NCI-H2227 (cell line): ENCODE results near the gene FBXL19.

Source experiments
- DNase-seq: peaks from one replicate; lab custom pipeline; 2025; ENCODE audit not compliant: unreplicated experiment; lab: John Stamatoyannopoulos, UW

FBXL19 gene

GRCh38 chr16:30963925-30964511 lies 40.6 kb downstream of the FBXL19 start:
- no peak for DNase-seq

- no peak for DNase-seq
These were observed 41.3 kb downstream of the FBXL19 start for GRCh38 chr16:30964574-30965226.

GRCh38 chr16:30965436-30965835 lies 42.1 kb downstream of the FBXL19 start:
- DNase-seq: no peak

GRCh38 chr16:30966033-30966619 lies 42.8 kb downstream of the FBXL19 start:
- no peak for DNase-seq

GRCh38 chr16:30967795-30968194 lies 44.4 kb downstream of the FBXL19 start:
- no peak for DNase-seq

GRCh38 chr16:30969246-30969842 lies 46.0 kb downstream of the FBXL19 start:
- no peak for DNase-seq

GRCh38 chr16:30971298-30971697 lies 47.9 kb downstream of the FBXL19 start:
- no peak for DNase-seq

GRCh38 chr16:30972872-30973271 lies 49.5 kb downstream of the FBXL19 start:
- no peak for DNase-seq

- no peak for DNase-seq
These were observed 51.0 kb downstream of the FBXL19 start for GRCh38 chr16:30974348-30974747.

GRCh38 chr16:30976486-30976885 lies 53.1 kb downstream of the FBXL19 start:
- no peak for DNase-seq

GRCh38 chr16:30977502-30977901 lies 54.1 kb downstream of the FBXL19 start:
- DNase-seq: no peak

GRCh38 chr16:30979170-30980022 lies 56.0 kb downstream of the FBXL19 start:
- DNase-seq: no peak

GRCh38 chr16:30980023-30980371 lies 56.6 kb downstream of the FBXL19 start:
- no peak for DNase-seq

- no peak for DNase-seq
These were observed 57.1 kb downstream of the FBXL19 start for GRCh38 chr16:30980434-30980833.

- no peak for DNase-seq
These were observed 57.6 kb downstream of the FBXL19 start for GRCh38 chr16:30980959-30981358.

GRCh38 chr16:30982548-30983288 lies 59.3 kb downstream of the FBXL19 start:
- DNase-seq: no peak

GRCh38 chr16:30983289-30983889 lies 60.0 kb downstream of the FBXL19 start:
- no peak for DNase-seq

- no peak for DNase-seq
These were observed 60.7 kb downstream of the FBXL19 start for GRCh38 chr16:30983898-30984610.

- peak; percentile 89 for DNase-seq
These were observed 61.5 kb downstream of the FBXL19 start, which contains the start of gene HSD3B7 for GRCh38 chr16:30984669-30985400. Gene HSD3B7 (plus strand): TSS chr16:30985207. CDS start chr16:30985659, 452 bp downstream.
